Pancreas (tissue), 10 donors: ENCODE measurements around the gene NPDC1. TPM values are rescaled to one million over a fixed set of nuclear protein-coding genes. Genes with fewer than 3 reads are reported as not detected.

Experiments
- ATAC-seq, 4 donors: fragments of 200-7000 bp; cut with Tn5 transposase; one replicate each; pipeline versions ENCODE4 v1.8.0 to v1.9.1; 2020; ENCODE audit warnings: mild to moderate bottlenecking in 4 of 4, moderate library complexity in 4 of 4
- DNase-seq, 6 donors: peaks; one replicate each; pipeline ENCODE4 v3.0.0-alpha.2; 2020
- FAIRE-seq: peaks from 2 replicates; lab custom pipeline; 2012; peaks lifted over from hg19 to GRCh38; lab: Jason Lieb, UNC
- H3K27ac ChIP-seq, 4 donors: fragments of 200-600 bp; sonication (generic); 1 replicate in 3 of 4; 2 replicates in 1 of 4; pipeline versions ENCODE4 v1.5.0 to v1.8.0; 2020
- H3K27me3 ChIP-seq, 4 donors: fragments of 200-600 bp; one replicate each; pipeline ENCODE4 v1.8.0; 2021
- H3K36me3 ChIP-seq, 3 donors: fragments of 200-600 bp; sonication (generic) in 1 of 3; one replicate each; pipeline versions ENCODE4 v1.5.0 to v1.8.0; 2020 to 2021
- H3K4me1 ChIP-seq, 3 donors: fragments of 200-600 bp; one replicate each; pipeline ENCODE4 v1.8.0; 2021
- H3K4me3 ChIP-seq, 4 donors: fragments of 200-600 bp; sonication (generic) in 2 of 4; one replicate each; pipeline versions ENCODE4 v1.5.0 to v1.8.0; 2020 to 2021
- H3K9me3 ChIP-seq, 4 donors: fragments of 200-600 bp; one replicate each; pipeline ENCODE4 v1.8.0; 2021
- WGBS, 2 donors: extraction: QIAGEN DNeasy Blood & Tissue Kit; methylation state at CpG; one replicate each; pipeline ENCODE4 v1.1.7; 2013; 5-methylcytosine and 5-hydroxymethylcytosine counted together
- intact Hi-C, 3 donors: fragments of 100-400 bp; cut with DNase I; formaldehyde crosslinking; loops; one replicate each; pipeline versions ENCODE4 v1.11.1 to v1.14.2; 2022
- polyA plus RNA-seq, 2 donors: library from polyadenylated mRNA; stranded (reverse); fragments of 200-250 nt; gene quantifications; one replicate each; pipeline ENCODE4 v1.2.3, GENCODE V29; 2013
- total RNA-seq, 6 donors: library from RNA; stranded (reverse); fragmentation: NEBNext Ultra II Directional in 4 of 6; extraction: Animal tissue kit (Norgen Biotek cat#: 25700) in 4 of 6; gene quantifications; one replicate each; pipeline versions ENCODE4 v1.2.1 to v1.2.4, GENCODE V29; 2021 to 2023
- TF ChIP-seq, protein P1 (sequence below), 4 donors: fragments of 200-600 bp; sonication (generic) in 3 of 4; IDR thresholded peaks; one replicate each; pipeline versions ENCODE4 v1.5.0 to v1.8.0; 2021; ENCODE audit warnings: antibody characterized with exemption in 4 of 4
- donor health status: healthy with polysubstance abuse.
- donor health status: DM: no; HTN: no; CAD: no; lungs with moderate emphysema.
- donor health status: DM: no; HTN: no; CAD: no.
- donor health status: control.
- donor health status: control.
- donor health status: Bipolar disorder and iron deficiency.
- donor health status: DM: yes; HTN: yes; CAD: no.
- donor health status: DM: no; HTN: no; CAD: no.
- donor health status: DM: no; HTN: no; CAD: no.
- donor health status: DM: yes; HTN: yes; CAD: no.

NPDC1 gene
- total and polyA plus RNA-seq, 8 donors, result 31.5 to 328 (median 47.5) TPM

DNA sequence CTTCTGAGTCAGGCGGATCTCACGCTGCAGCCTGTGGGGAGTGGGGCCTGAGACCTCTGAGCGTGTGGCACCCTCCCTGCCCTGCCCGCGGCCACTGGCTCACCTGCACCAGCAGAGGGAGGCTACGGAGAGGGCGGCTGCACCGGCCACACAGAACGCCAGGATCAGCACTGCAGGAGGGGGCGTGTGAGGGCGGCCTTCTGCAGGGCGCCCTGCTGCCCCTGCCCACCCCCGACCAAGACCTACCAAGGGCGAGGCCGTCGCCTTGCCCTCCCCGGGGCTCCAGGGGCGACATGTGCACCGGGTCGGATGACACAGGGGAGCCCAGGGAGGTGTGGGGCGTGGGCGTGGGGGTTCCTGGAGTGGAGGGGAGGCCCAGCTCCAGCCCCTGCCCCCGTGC, 5.4 kb downstream of the NPDC1 start:
- FAIRE-seq, result no peak
- H3K27ac ChIP-seq, result no peak overlapping the region
- TF ChIP-seq, protein P1, sequence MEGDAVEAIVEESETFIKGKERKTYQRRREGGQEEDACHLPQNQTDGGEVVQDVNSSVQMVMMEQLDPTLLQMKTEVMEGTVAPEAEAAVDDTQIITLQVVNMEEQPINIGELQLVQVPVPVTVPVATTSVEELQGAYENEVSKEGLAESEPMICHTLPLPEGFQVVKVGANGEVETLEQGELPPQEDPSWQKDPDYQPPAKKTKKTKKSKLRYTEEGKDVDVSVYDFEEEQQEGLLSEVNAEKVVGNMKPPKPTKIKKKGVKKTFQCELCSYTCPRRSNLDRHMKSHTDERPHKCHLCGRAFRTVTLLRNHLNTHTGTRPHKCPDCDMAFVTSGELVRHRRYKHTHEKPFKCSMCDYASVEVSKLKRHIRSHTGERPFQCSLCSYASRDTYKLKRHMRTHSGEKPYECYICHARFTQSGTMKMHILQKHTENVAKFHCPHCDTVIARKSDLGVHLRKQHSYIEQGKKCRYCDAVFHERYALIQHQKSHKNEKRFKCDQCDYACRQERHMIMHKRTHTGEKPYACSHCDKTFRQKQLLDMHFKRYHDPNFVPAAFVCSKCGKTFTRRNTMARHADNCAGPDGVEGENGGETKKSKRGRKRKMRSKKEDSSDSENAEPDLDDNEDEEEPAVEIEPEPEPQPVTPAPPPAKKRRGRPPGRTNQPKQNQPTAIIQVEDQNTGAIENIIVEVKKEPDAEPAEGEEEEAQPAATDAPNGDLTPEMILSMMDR (IDR thresholded peaks at IDR 0.05), result no peak

GRCh38 chr9:137039611-137040366, 6.2 kb downstream of the NPDC1 start:
- H3K4me3 ChIP-seq, result no peak overlapping the region
- H3K36me3 ChIP-seq, result peaks cover 0 to 7% (median 0%) of the 10 kb centered on the region in 3 donors
- peaks cover under 1 to 11% (median 5%) of the 10 kb centered on the region in 3 donors for H3K4me1 ChIP-seq
- H3K9me3 ChIP-seq, result no peaks in the 10 kb centered on the region
- H3K27ac ChIP-seq, result no peak overlapping the region
- FAIRE-seq (no peak), DNase-seq (no peak), ATAC-seq (no peak)
- intact Hi-C loops, result loop anchor here in 2 of 3 donors (5.0 kb wide), 2 partner anchors 92 to 252 kb away; partner anchors contain the start of gene C8G (in 1 of the 2)
- 89 to 90% methylated on average over 28 to 32 of the region's 32 CpGs for WGBS, 2 donors
- H3K27me3 ChIP-seq, result no peaks in the 10 kb centered on the region
- TF ChIP-seq, protein P1 (IDR thresholded peaks at IDR 0.05), result no peak

More for the DNA sequence above, 5.4 kb downstream of the NPDC1 start:
- intact Hi-C loops, result no loop called here
- Histone ChIP-seq H3K36me3 (peaks cover 0 to 7% (median 0%) of the 10 kb centered on the region in 3 donors), H3K27me3 (no peaks in the 10 kb centered on the region), H3K9me3 (no peaks in the 10 kb centered on the region), H3K4me1 (peaks cover 4 to 16% (median 5%) of the 10 kb centered on the region in 3 donors), H3K4me3 (no peak overlapping the region)
- ATAC-seq (no peak), DNase-seq (no peak)
- WGBS, 2 donors, result 88 to 92% methylated on average over 23 of the region's 23 CpGs

DNA sequence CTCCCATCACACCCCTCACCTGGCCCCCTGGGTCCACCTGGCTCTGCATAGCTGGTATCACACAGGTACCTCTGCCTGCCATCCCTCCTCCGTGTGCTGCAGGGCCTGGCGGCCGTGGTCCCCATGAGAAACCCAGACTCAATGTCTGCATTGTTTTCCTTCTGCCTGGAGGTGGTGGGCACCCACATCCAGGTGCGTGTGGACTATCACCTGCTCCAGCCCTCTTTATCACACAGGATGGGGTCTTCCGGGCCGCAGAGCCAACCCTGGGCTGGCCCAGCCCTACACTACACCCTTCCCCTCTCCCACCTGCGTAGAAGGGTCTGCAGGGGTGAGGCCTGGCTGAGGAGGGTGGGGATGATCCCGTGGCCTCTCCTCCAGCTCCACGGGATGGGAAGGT, 7.1 kb downstream of the NPDC1 start:
- H3K4me1 ChIP-seq, result peaks cover 0 to 2% (median 0%) of the 10 kb centered on the region in 3 donors
- FAIRE-seq (no peak), DNase-seq (no peak), ATAC-seq (no peak)
- H3K36me3 ChIP-seq, result peaks cover 0 to 7% (median 0%) of the 10 kb centered on the region in 3 donors
- no peak overlapping the region for H3K27ac ChIP-seq
- 84 to 85% methylated on average over 9 of the region's 9 CpGs for WGBS, 2 donors
- H3K9me3 ChIP-seq, result no peaks in the 10 kb centered on the region
- intact Hi-C loops, result loop anchor here in 2 of 3 donors (5.0 kb wide), 2 partner anchors 92 to 252 kb away; partner anchors contain the start of gene C8G (in 1 of the 2)
- H3K27me3 ChIP-seq, result no peaks in the 10 kb centered on the region
- H3K4me3 ChIP-seq, result no peak overlapping the region
- TF ChIP-seq, protein P1 (IDR thresholded peaks at IDR 0.05), result no peak

DNA sequence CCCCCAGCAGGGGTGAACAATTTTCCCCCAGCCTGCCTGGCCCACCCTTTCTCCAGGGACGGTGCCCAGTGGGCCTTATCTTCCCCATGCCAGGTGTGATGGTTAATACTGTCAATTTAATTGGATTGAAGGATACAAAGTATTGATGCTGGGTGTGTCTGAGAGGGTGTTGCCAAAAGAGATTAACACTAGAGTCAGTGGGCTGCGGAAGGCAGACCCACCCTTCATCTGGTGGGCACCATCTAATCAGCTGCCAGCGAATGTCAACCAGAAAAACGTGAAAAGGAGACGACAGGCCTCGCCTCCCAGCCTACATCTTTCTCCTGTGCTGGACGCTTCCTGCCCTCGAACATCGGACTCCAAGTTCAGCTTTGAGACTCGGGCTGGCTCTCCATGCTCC, 8.5 kb downstream of the NPDC1 start:
- TF ChIP-seq, protein P1 (IDR thresholded peaks at IDR 0.05), result no peak
- FAIRE-seq, result no peak
- no peak for ATAC-seq
- H3K27ac ChIP-seq, result no peak overlapping the region
- H3K4me3 ChIP-seq, result no peak overlapping the region
- intact Hi-C loops, result loop anchor here in 2 of 3 donors (5.0 kb wide), 2 partner anchors 90 to 250 kb away; partner anchors contain the start of gene C8G (in 1 of the 2)
- WGBS, 2 donors, result 85 to 88% methylated on average over 10 of the region's 10 CpGs
- no peaks in the 10 kb centered on the region for H3K4me1 ChIP-seq
- peaks cover 0 to 7% (median 0%) of the 10 kb centered on the region in 3 donors for H3K36me3 ChIP-seq
- no peak for DNase-seq
- H3K27me3 ChIP-seq, result no peaks in the 10 kb centered on the region
- H3K9me3 ChIP-seq, result no peaks in the 10 kb centered on the region
